Bronchial epithelial cell (primary cell): Measurements from ENCODE around the gene VEGFA. TPM values are rescaled to one million over a fixed set of nuclear protein-coding genes. Genes with fewer than 3 reads are reported as not detected.

ENCODE experiments used
- DNase-seq: peaks from one replicate; pipeline ENCODE4 v3.0.0-alpha.2; 2010; ENCODE audit warnings: low read depth
- FAIRE-seq: peaks from 2 replicates; lab custom pipeline; 2011; peaks lifted over from hg19 to GRCh38; lab: Jason Lieb, UNC
- H3K27me3 ChIP-seq: 2 replicates; pipeline ENCODE4 v1.5.1; 2011; ENCODE audit warnings: low read length; ENCODE audit not compliant: control insufficient read depth, insufficient read depth
- H3K36me3 ChIP-seq: 2 replicates; pipeline ENCODE4 v1.5.1; 2011; ENCODE audit warnings: low read length; ENCODE audit not compliant: control insufficient read depth, insufficient read depth
- H3K4me3 ChIP-seq: 2 replicates; pipeline ENCODE4 v1.5.1; 2011; ENCODE audit warnings: mild to moderate bottlenecking, low read depth, low read length, control low read depth
- total RNA-seq: library from RNA; depleted of rRNA; stranded (reverse); fragments of >200 nt; gene quantifications from 2 replicates; pipeline ENCODE4 v1.2.1, GENCODE V29; 2014
- TF ChIP-seq, protein P1 (sequence below): IDR thresholded peaks from 2 replicates; pipeline ENCODE4 v1.5.1; 2011; ENCODE audit warnings: mild to moderate bottlenecking, moderate library complexity, low read length, control low read depth, inconsistent platforms; ENCODE audit not compliant: insufficient read depth, severe bottlenecking

VEGFA gene
- total RNA-seq, 1 donor from 2014 or later: 391 TPM

DNA sequence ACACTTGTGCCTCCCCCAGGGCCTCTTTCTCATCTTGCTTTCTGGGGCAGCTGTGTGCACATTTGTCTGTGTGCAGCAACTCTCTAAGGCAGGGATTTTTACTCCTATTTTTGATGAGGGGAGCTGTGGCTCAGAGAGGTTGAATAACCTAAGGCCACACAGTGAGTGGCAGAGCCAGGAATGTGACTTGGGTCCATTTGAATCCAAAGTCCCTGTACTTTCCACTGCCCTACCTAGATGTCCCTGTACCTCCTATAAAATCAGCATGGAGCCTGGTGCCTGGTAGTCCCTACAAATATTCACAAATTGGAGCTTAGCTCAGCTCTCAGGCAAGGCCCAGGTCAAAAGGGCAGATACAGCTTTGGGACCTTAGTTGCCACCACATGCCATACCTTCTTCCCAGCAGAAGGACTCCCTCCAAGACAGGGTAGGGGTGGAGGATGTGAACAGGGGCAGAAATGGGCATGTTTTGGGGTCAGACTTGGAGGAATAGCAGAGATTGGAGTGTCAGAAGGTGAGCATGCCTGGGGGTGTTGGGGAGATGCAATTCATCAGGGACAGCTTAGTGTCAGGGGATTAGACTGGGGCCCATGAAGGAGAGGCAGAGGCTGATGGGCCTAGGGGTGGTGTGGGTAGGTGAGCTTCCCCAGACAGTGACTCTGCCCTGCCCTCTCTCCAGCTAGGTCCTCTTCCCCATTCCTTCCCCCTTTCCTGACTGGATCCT, 4.1 kb upstream of the VEGFA start:
- FAIRE-seq (no peak), DNase-seq (no peak)
- H3K36me3 ChIP-seq: no peaks in the 10 kb centered on the region
- TF ChIP-seq, protein P1, sequence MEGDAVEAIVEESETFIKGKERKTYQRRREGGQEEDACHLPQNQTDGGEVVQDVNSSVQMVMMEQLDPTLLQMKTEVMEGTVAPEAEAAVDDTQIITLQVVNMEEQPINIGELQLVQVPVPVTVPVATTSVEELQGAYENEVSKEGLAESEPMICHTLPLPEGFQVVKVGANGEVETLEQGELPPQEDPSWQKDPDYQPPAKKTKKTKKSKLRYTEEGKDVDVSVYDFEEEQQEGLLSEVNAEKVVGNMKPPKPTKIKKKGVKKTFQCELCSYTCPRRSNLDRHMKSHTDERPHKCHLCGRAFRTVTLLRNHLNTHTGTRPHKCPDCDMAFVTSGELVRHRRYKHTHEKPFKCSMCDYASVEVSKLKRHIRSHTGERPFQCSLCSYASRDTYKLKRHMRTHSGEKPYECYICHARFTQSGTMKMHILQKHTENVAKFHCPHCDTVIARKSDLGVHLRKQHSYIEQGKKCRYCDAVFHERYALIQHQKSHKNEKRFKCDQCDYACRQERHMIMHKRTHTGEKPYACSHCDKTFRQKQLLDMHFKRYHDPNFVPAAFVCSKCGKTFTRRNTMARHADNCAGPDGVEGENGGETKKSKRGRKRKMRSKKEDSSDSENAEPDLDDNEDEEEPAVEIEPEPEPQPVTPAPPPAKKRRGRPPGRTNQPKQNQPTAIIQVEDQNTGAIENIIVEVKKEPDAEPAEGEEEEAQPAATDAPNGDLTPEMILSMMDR: no peak
- H3K4me3 ChIP-seq: no peak overlapping the region
- peaks cover 2% of the 10 kb centered on the region for H3K27me3 ChIP-seq

GRCh38 chr6:43766500-43766853, 3.5 kb upstream of the VEGFA start:
- Histone ChIP-seq H3K4me3 (no peak overlapping the region), H3K27me3 (no peaks in the 10 kb centered on the region), H3K36me3 (no peaks in the 10 kb centered on the region)
- no peak for FAIRE-seq
- DNase-seq: no peak
- TF ChIP-seq, protein P1: no peak

DNA sequence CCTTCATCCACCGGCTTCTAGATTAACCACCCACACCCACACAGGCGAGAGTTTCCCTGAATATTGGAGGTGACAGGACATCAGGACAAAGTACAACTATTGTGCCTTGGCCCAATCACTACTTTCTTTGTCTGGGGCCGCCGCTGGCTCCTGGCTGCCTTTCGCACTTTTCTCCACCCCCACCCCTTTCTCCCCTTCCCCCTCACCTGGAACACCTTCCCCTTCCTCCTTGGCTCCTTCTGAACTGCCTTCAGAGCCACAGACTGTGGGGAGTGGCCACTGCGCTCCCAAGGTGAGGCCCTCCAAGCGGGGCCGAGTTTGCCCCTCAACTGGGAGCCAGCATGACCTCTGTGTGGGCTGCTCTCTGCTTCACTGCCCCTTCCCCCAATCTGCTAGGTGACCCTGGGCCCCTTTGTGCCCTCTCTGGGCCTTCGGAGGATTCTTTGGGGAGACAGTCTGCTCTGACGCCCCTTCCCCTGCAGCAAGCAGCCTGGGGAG, 3.0 kb upstream of the VEGFA start:
- DNase-seq: no peak
- Histone ChIP-seq H3K36me3 (peaks cover 3% of the 10 kb centered on the region), H3K27me3 (no peaks in the 10 kb centered on the region), H3K4me3 (no peak overlapping the region)
- TF ChIP-seq, protein P1: no peak
- no peak for FAIRE-seq

GRCh38 chr6:43767553-43768505, 2.2 kb upstream of the VEGFA start:
- Histone ChIP-seq H3K4me3 (no peak overlapping the region), H3K36me3 (peaks cover 7% of the 10 kb centered on the region), H3K27me3 (no peaks in the 10 kb centered on the region)
- TF ChIP-seq, protein P1: no peak
- no peak for FAIRE-seq
- no peak for DNase-seq

DNA sequence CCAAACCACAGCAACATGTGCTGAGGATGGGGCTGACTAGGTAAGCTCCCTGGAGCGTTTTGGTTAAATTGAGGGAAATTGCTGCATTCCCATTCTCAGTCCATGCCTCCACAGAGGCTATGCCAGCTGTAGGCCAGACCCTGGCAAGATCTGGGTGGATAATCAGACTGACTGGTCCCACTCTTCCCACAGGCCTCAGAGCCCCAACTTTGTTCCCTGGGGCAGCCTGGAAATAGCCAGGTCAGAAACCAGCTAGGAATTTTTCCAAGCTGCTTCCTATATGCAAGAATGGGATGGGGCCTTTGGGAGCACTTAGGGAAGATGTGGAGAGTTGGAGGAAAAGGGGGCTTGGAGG, 1.5 kb upstream of the VEGFA start:
- Histone ChIP-seq H3K4me3 (no peak overlapping the region), H3K27me3 (no peaks in the 10 kb centered on the region), H3K36me3 (peaks cover 9% of the 10 kb centered on the region)
- TF ChIP-seq, protein P1: no peak
- FAIRE-seq: no peak
- no peak for DNase-seq
